Transverse colon (tissue), 4 donors: ENCODE measurements around the gene IDH3G. TPM values are rescaled to one million over a fixed set of nuclear protein-coding genes. Genes with fewer than 3 reads are reported as not detected.
A peak's percentile ranks its signal among the peaks of the same experiment; 100 is the strongest.

Experiments used
- DNase-seq: peaks from one replicate; pipeline ENCODE4 v3.0.0-alpha.2; 2019
- H3K27ac ChIP-seq, 4 donors: fragments of 200-600 bp; sonication (generic); 2 replicates each; pipeline ENCODE4 v1.5.1; 2016 to 2018; ENCODE audit warnings: inconsistent platforms in 4 of 4
- H3K27me3 ChIP-seq: fragments of 200-600 bp; sonication (generic); 2 replicates; pipeline ENCODE4 v1.5.1; 2017; ENCODE audit warnings: inconsistent platforms
- H3K36me3 ChIP-seq, 4 donors: fragments of 200-600 bp; sonication (generic); 2 replicates each; pipeline ENCODE4 v1.5.1; 2017 to 2019; ENCODE audit warnings: inconsistent platforms in 4 of 4
- H3K4me1 ChIP-seq, 4 donors: fragments of 200-600 bp; sonication (generic); 2 replicates each; pipeline ENCODE4 v1.5.1; 2017 to 2020; ENCODE audit warnings: inconsistent platforms in 4 of 4
- H3K4me3 ChIP-seq, 4 donors: fragments of 200-600 bp; sonication (generic); 1 replicate in 1 of 4; 2 replicates in 3 of 4; pipeline versions ENCODE4 v1.5.1 to v1.6.1; 2017 to 2019; ENCODE audit warnings: inconsistent platforms in 4 of 4
- H3K9me3 ChIP-seq, 2 donors: fragments of 200-600 bp; sonication (generic); 2 replicates each; pipeline ENCODE4 v1.5.1; 2017 to 2019; ENCODE audit warnings: inconsistent platforms in 2 of 2
- CTCF ChIP-seq, 5 experiments: fragments of 200-600 bp in 3 of 5; fragments of 450-650 bp in 2 of 5; sonication (generic) in 3 of 5; IDR thresholded peaks; 1 replicate in 2 of 5; 2 replicates in 3 of 5; pipeline ENCODE4 v1.5.1; 2016 to 2017; ENCODE audit warnings: antibody characterized with exemption in 5 of 5, inconsistent platforms in 3 of 5, mild to moderate bottlenecking in 2 of 5, moderate library complexity in 1 of 5
- EP300 ChIP-seq: sonication (generic); formaldehyde crosslinking; IDR thresholded peaks from one replicate; pipeline ENCODE4 v1.6.1; 2017; ENCODE audit warnings: antibody characterized with exemption, low read depth
- POLR2A ChIP-seq: fragments of 450-650 bp; IDR thresholded peaks from one replicate; pipeline ENCODE4 v1.6.1; 2016; ENCODE audit warnings: antibody characterized with exemption, mild to moderate bottlenecking, moderate library complexity
- POLR2AphosphoS5 ChIP-seq, 3 donors: sonication (generic); formaldehyde crosslinking; IDR thresholded peaks; one replicate each; pipeline ENCODE4 v1.6.1; 2016; ENCODE audit warnings: antibody characterized with exemption in 3 of 3
- WGBS, 2 donors: methylation state at CpG; one replicate each; pipeline ENCODE4 v1.1.5; 2018; ENCODE audit warnings: low coverage in 1 of 2; 5-methylcytosine and 5-hydroxymethylcytosine counted together
- in situ Hi-C, 4 donors: fragments of 200-750 bp; cut with MboI; loops; one replicate each; pipeline versions ENCODE4 v1.15.0 to v1.15.1; 2017; ENCODE audit warnings: low sequenced_read_pairs in 3 of 4, low pct_ligation_motif_present in 1 of 4, low pct_unique_long_range_greater_than_20kb in 1 of 4
- intact Hi-C: fragments of 100-400 bp; cut with DNase I; formaldehyde crosslinking; loops from one replicate; pipeline ENCODE4 v1.15.1; 2023; ENCODE audit warnings: low total_unique reads
- total RNA-seq, 4 donors: library from RNA; depleted of rRNA; stranded (reverse); fragments of >200 nt; gene quantifications; one replicate each; pipeline ENCODE4 v1.1.0, GENCODE V29; 2016

The IDH3G gene
- total RNA-seq, 4 donors from 2014 or later = 77.5 to 203 (median 117) TPM

- H3K27ac ChIP-seq = no peak overlapping the region
Measured at GRCh38 chrX:153768311-153769157, 25.6 kb downstream of the IDH3G start.

GRCh38 chrX:153767674-153768055 is 26.5 kb downstream of the IDH3G start:
- Histone ChIP-seq H3K36me3 (no peaks in the 10 kb centered on the region), H3K27ac (peak overlapping the region in 1 of 4 donors; percentile 34), H3K27me3 (no peaks in the 10 kb centered on the region), H3K9me3 (no peaks in the 10 kb centered on the region), H3K4me3 (no peak overlapping the region), H3K4me1 (no peaks in the 10 kb centered on the region)
- DNase-seq = no peak
- intact Hi-C loops (loop anchor here (5.0 kb wide), 1 partner anchor 185 kb away; no protein-coding TSS in a partner anchor), in situ Hi-C loops (loop anchor here in 1 of 4 donors (25.0 kb wide), 1 partner anchor 195 kb away; the partner anchor contains the start of genes HCFC1 and TMEM187)
- no peak for TF ChIP-seq POLR2AphosphoS5 (IDR thresholded peaks at IDR 0.05)
- TF ChIP-seq CTCF (IDR thresholded peaks at IDR 0.05) = no peak
- 92% methylated on average over 18 of the region's 20 CpGs; no CpG with 5 or more reads in 1 of the 2 donors for WGBS, 2 donors

More at GRCh38 chrX:153768311-153769157, 25.6 kb downstream of the IDH3G start:
- TF ChIP-seq POLR2AphosphoS5 (IDR thresholded peaks at IDR 0.05) = no peak
- no peak for TF ChIP-seq EP300
- TF ChIP-seq CTCF (IDR thresholded peaks at IDR 0.05) = no peak
- no peak for TF ChIP-seq POLR2A
- intact Hi-C loops = loop anchor here (5.0 kb wide), 1 partner anchor 184 kb away; no protein-coding TSS in a partner anchor
- Histone ChIP-seq H3K27me3 (no peaks in the 10 kb centered on the region), H3K9me3 (no peaks in the 10 kb centered on the region), H3K36me3 (no peaks in the 10 kb centered on the region), H3K4me1 (no peaks in the 10 kb centered on the region), H3K4me3 (no peak overlapping the region)
- in situ Hi-C loops = loop anchor here in 1 of 4 donors (25.0 kb wide), 1 partner anchor 194 kb away; the partner anchor contains the start of genes HCFC1 and TMEM187
- WGBS, 2 donors = 75% methylated on average over 22 of the region's 22 CpGs; no CpG with 5 or more reads in 1 of the 2 donors
- DNase-seq = peak; percentile 7

GRCh38 chrX:153766871-153767673 is 27.1 kb downstream of the IDH3G start:
- WGBS, 2 donors = 70% methylated on average over 55 of the region's 56 CpGs; no CpG with 5 or more reads in 1 of the 2 donors
- no peaks in the 10 kb centered on the region for H3K4me1 ChIP-seq
- H3K27ac ChIP-seq = peak overlapping the region in 2 of 4 donors; percentile 34 to 59
- no peaks in the 10 kb centered on the region for H3K9me3 ChIP-seq
- intact Hi-C loops = loop anchor here (5.0 kb wide), 1 partner anchor 185 kb away; no protein-coding TSS in a partner anchor
- H3K27me3 ChIP-seq = no peaks in the 10 kb centered on the region
- H3K4me3 ChIP-seq = no peak overlapping the region
- in situ Hi-C loops = loop anchor here in 1 of 4 donors (25.0 kb wide), 1 partner anchor 195 kb away; the partner anchor contains the start of genes HCFC1 and TMEM187
- peak; percentile 8 for DNase-seq
- TF ChIP-seq POLR2AphosphoS5 (IDR thresholded peaks at IDR 0.05) (no peak), CTCF (IDR thresholded peaks at IDR 0.05) (no peak), POLR2A (no peak), EP300 (no peak)
- no peaks in the 10 kb centered on the region for H3K36me3 ChIP-seq
